ENCODE data around the gene ARHGEF28.

DNA sequence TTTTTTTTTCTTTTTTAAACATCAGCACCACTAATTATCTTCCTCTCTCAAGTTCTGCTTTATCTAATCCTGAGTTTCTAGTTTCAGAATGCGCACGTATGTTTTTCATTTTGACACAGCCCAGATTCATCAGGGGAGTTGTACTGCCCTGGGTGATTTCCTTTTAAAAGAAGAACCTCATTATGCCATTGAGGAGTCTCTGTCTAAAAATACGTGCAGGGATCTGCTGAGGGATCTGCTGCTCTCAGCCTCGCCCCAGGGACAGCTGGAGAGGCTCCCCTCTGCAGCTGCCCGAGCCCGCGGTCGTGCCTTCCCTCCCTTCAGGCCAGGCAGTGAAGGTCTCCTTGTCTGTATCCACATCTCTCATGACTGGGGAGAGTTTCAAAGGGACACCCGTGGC, 273.1 kb downstream of the ARHGEF28 start:
- TF ChIP-seq, protein P1, sequence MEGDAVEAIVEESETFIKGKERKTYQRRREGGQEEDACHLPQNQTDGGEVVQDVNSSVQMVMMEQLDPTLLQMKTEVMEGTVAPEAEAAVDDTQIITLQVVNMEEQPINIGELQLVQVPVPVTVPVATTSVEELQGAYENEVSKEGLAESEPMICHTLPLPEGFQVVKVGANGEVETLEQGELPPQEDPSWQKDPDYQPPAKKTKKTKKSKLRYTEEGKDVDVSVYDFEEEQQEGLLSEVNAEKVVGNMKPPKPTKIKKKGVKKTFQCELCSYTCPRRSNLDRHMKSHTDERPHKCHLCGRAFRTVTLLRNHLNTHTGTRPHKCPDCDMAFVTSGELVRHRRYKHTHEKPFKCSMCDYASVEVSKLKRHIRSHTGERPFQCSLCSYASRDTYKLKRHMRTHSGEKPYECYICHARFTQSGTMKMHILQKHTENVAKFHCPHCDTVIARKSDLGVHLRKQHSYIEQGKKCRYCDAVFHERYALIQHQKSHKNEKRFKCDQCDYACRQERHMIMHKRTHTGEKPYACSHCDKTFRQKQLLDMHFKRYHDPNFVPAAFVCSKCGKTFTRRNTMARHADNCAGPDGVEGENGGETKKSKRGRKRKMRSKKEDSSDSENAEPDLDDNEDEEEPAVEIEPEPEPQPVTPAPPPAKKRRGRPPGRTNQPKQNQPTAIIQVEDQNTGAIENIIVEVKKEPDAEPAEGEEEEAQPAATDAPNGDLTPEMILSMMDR (IDR thresholded peaks at IDR 0.05; ENCODE audit: poor library complexity, severe bottlenecking) = no peak
- TF ChIP-seq EZH2 (IDR thresholded peaks at IDR 0.05; ENCODE audit: borderline replicate concordance, insufficient read depth, low read length, poor library complexity, severe bottlenecking) (no peak), POLR2AphosphoS5 (IDR thresholded peaks at IDR 0.05) (no peak), SMC3 (conservative IDR thresholded peaks at IDR 0.05; ENCODE audit: poor library complexity) (no peak)
- TF ChIP-seq, protein P2, sequence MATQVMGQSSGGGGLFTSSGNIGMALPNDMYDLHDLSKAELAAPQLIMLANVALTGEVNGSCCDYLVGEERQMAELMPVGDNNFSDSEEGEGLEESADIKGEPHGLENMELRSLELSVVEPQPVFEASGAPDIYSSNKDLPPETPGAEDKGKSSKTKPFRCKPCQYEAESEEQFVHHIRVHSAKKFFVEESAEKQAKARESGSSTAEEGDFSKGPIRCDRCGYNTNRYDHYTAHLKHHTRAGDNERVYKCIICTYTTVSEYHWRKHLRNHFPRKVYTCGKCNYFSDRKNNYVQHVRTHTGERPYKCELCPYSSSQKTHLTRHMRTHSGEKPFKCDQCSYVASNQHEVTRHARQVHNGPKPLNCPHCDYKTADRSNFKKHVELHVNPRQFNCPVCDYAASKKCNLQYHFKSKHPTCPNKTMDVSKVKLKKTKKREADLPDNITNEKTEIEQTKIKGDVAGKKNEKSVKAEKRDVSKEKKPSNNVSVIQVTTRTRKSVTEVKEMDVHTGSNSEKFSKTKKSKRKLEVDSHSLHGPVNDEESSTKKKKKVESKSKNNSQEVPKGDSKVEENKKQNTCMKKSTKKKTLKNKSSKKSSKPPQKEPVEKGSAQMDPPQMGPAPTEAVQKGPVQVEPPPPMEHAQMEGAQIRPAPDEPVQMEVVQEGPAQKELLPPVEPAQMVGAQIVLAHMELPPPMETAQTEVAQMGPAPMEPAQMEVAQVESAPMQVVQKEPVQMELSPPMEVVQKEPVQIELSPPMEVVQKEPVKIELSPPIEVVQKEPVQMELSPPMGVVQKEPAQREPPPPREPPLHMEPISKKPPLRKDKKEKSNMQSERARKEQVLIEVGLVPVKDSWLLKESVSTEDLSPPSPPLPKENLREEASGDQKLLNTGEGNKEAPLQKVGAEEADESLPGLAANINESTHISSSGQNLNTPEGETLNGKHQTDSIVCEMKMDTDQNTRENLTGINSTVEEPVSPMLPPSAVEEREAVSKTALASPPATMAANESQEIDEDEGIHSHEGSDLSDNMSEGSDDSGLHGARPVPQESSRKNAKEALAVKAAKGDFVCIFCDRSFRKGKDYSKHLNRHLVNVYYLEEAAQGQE (IDR thresholded peaks at IDR 0.05; ENCODE audit: borderline replicate concordance) = no peak

Measured in neural cell (in vitro differentiated cells).